Smooth muscle cell (in vitro differentiated cells): ENCODE data around the gene ZC3H14. TPM values are rescaled to one million over a fixed set of nuclear protein-coding genes. Genes with fewer than 3 reads are reported as not detected.

Experiments used
- DNase-seq: peaks from one replicate; lab custom pipeline; 2025; ENCODE audit not compliant: unreplicated experiment; lab: John Stamatoyannopoulos, UW
- H2AFZ ChIP-seq: fragments of 200-600 bp; sonication (generic); 2 replicates; pipeline ENCODE4 v1.6.0; 2016; ENCODE audit warnings: antibody characterized with exemption, low read depth, mild to moderate bottlenecking
- H3F3A ChIP-seq: fragments of 200-600 bp; sonication (generic); 2 replicates; pipeline ENCODE4 v1.6.0; 2017; ENCODE audit warnings: antibody characterized with exemption, low read depth
- H3K27ac ChIP-seq: fragments of 200-600 bp; sonication (generic); 2 replicates; pipeline ENCODE4 v1.5.1; 2016; ENCODE audit warnings: low read depth, mild to moderate bottlenecking
- H3K27me3 ChIP-seq: fragments of 200-600 bp; sonication (generic); 2 replicates; pipeline ENCODE4 v1.6.1; 2016; ENCODE audit warnings: low read depth, mild to moderate bottlenecking
- H3K36me3 ChIP-seq: fragments of 200-600 bp; sonication (generic); 2 replicates; pipeline ENCODE4 v1.5.1; 2016; ENCODE audit warnings: low read depth
- H3K4me1 ChIP-seq: fragments of 200-600 bp; sonication (generic); 2 replicates; pipeline ENCODE4 v1.5.1; 2016; ENCODE audit warnings: low read depth
- H3K4me2 ChIP-seq: fragments of 200-600 bp; sonication (generic); 2 replicates; pipeline ENCODE4 v1.6.0; 2016; ENCODE audit warnings: mild to moderate bottlenecking
- H3K4me3 ChIP-seq: fragments of 200-600 bp; sonication (generic); 2 replicates; pipeline ENCODE4 v1.5.1; 2016; ENCODE audit warnings: mild to moderate bottlenecking
- H3K79me2 ChIP-seq: fragments of 200-600 bp; sonication (generic); 2 replicates; pipeline ENCODE4 v1.6.0; 2016; ENCODE audit warnings: low read depth, mild to moderate bottlenecking
- H3K9ac ChIP-seq: fragments of 200-600 bp; sonication (generic); 2 replicates; pipeline ENCODE4 v1.6.0; 2016; ENCODE audit warnings: low read depth
- H3K9me3 ChIP-seq: fragments of 200-600 bp; sonication (generic); replicated peaks from 2 replicates; pipeline ENCODE4 v1.5.1; 2016; ENCODE audit warnings: low read depth
- H4K20me1 ChIP-seq: fragments of 200-600 bp; sonication (generic); 2 replicates; pipeline ENCODE4 v1.6.0; 2016; ENCODE audit warnings: low read depth
- CTCF ChIP-seq: fragments of 200-600 bp; sonication (generic); IDR thresholded peaks from 2 replicates; pipeline ENCODE4 v1.5.1; 2017; ENCODE audit warnings: borderline replicate concordance, mild to moderate bottlenecking, antibody characterized with exemption; ENCODE audit not compliant: insufficient read depth, poor library complexity, severe bottlenecking
- WGBS: methylation state at CpG from one replicate; pipeline ENCODE4 v1.1.7; 2016; ENCODE audit warnings: low lambda C conversion rate; 5-methylcytosine and 5-hydroxymethylcytosine counted together
- polyA plus RNA-seq: library from polyadenylated mRNA; unstranded; fragments of >200 nt; fragmentation: Nextera tagmentation; extraction: Ambion mirVana; gene quantifications from 2 replicates; pipeline ENCODE4 v1.2.1, GENCODE V29; 2016
- total RNA-seq: library from RNA; depleted of rRNA; stranded (reverse); fragments of >200 nt; gene quantifications from 2 replicates; pipeline ENCODE4 v1.2.3, GENCODE V29; 2014

The ZC3H14 gene
- total and polyA plus RNA-seq, 2 experiments from 2014 or later = 43.0 to 59.1 TPM

GRCh38 chr14:88631091-88631490 is 68.3 kb downstream of the ZC3H14 start:
- no peak for DNase-seq
- WGBS = 70% methylated on average over 3 of the region's 3 CpGs

GRCh38 chr14:88632512-88632911 is 69.7 kb downstream of the ZC3H14 start:
- Histone ChIP-seq H3K4me2 (no peak overlapping the region), H3K9me3 (no peaks in the 10 kb centered on the region), H3K9ac (no peak overlapping the region), H2AFZ (no peak overlapping the region), H3K4me3 (no peak overlapping the region), H3K4me1 (no peaks in the 10 kb centered on the region), H3K27me3 (no peaks in the 10 kb centered on the region), H4K20me1 (no peaks in the 10 kb centered on the region), H3K79me2 (no peaks in the 10 kb centered on the region), H3K27ac (no peak overlapping the region), H3F3A (peaks cover 3% of the 10 kb centered on the region), H3K36me3 (no peaks in the 10 kb centered on the region)
- TF ChIP-seq CTCF = no peak
- DNase-seq = no peak
- WGBS = 85% methylated on average over 2 of the region's 2 CpGs

More at GRCh38 chr14:88631091-88631490, 68.3 kb downstream of the ZC3H14 start:
- Histone ChIP-seq H3K4me1 (no peaks in the 10 kb centered on the region), H3K27ac (peak overlapping the region; percentile 94), H3K79me2 (no peaks in the 10 kb centered on the region), H2AFZ (no peak overlapping the region), H3K36me3 (no peaks in the 10 kb centered on the region), H3K4me3 (no peak overlapping the region), H3F3A (peaks cover 3% of the 10 kb centered on the region), H4K20me1 (no peaks in the 10 kb centered on the region), H3K9me3 (no peaks in the 10 kb centered on the region), H3K4me2 (peak overlapping the region; percentile 32), H3K9ac (peak overlapping the region; percentile 70), H3K27me3 (no peaks in the 10 kb centered on the region)
- no peak for TF ChIP-seq CTCF

GRCh38 chr14:88639221-88639620 is 76.4 kb downstream of the ZC3H14 start:
- Histone ChIP-seq H3K9ac (no peak overlapping the region), H3K9me3 (peaks cover 9% of the 10 kb centered on the region), H3K27ac (no peak overlapping the region), H3K36me3 (no peaks in the 10 kb centered on the region), H3K79me2 (no peaks in the 10 kb centered on the region), H3F3A (no peaks in the 10 kb centered on the region), H3K4me2 (no peak overlapping the region), H3K4me1 (no peaks in the 10 kb centered on the region), H3K27me3 (no peaks in the 10 kb centered on the region), H2AFZ (no peak overlapping the region), H3K4me3 (no peak overlapping the region), H4K20me1 (no peaks in the 10 kb centered on the region)
- no peak for DNase-seq
- TF ChIP-seq CTCF = no peak
- WGBS = 80% methylated on average over 1 of the region's 1 CpG

GRCh38 chr14:88660056-88660455 is 97.2 kb downstream of the ZC3H14 start:
- Histone ChIP-seq H3K4me3 (no peak overlapping the region), H3K36me3 (no peaks in the 10 kb centered on the region), H4K20me1 (no peaks in the 10 kb centered on the region), H3K4me1 (no peaks in the 10 kb centered on the region), H3K27ac (no peak overlapping the region), H3K9me3 (no peaks in the 10 kb centered on the region), H3K4me2 (no peak overlapping the region), H3F3A (no peaks in the 10 kb centered on the region), H3K79me2 (no peaks in the 10 kb centered on the region), H3K27me3 (no peaks in the 10 kb centered on the region), H2AFZ (no peak overlapping the region), H3K9ac (no peak overlapping the region)
- whole genome bisulfite sequencing = 74% methylated on average over 5 of the region's 5 CpGs
- no peak for DNase-seq
- TF ChIP-seq CTCF = no peak
